C1 segment of cervical spinal cord (tissue), 14 donors: ENCODE data around the gene C14orf119.

Source experiments
- DNase-seq, 14 donors: peaks; one replicate each; lab custom pipeline; 2025; lab: John Stamatoyannopoulos, UW

Gene C14orf119

GRCh38 chr14:23109769-23110168 lies 14.5 kb downstream of the C14orf119 start:
- no peak for DNase-seq

GRCh38 chr14:23110579-23111365 lies 15.5 kb downstream of the C14orf119 start:
- no peak for DNase-seq

GRCh38 chr14:23112359-23113178 lies 17.3 kb downstream of the C14orf119 start:
- no peak for DNase-seq

- DNase-seq = no peak
Measured at GRCh38 chr14:23113431-23114119, 18.3 kb downstream of the C14orf119 start.

GRCh38 chr14:23114120-23114458 lies 18.8 kb downstream of the C14orf119 start:
- DNase-seq = no peak

GRCh38 chr14:23114669-23115038 lies 19.3 kb downstream of the C14orf119 start:
- DNase-seq = no peak

- DNase-seq = no peak
Measured at GRCh38 chr14:23115039-23115731, 19.9 kb downstream of the C14orf119 start.

GRCh38 chr14:23115918-23116317 lies 20.6 kb downstream of the C14orf119 start:
- DNase-seq = no peak

- DNase-seq = no peak
Measured at GRCh38 chr14:23117371-23118020, 22.2 kb downstream of the C14orf119 start.

- no peak for DNase-seq
Measured at GRCh38 chr14:23118506-23119362, 23.4 kb downstream of the C14orf119 start, which contains the start of gene CEBPE. TSS of gene CEBPE (minus strand) at chr14:23119255. CDS start at chr14:23119091, 164 bp downstream.

GRCh38 chr14:23119363-23120327 lies 24.3 kb downstream of the C14orf119 start:
- DNase-seq = peak in 3 of 14 donors; percentile 9 to 25 (median 17)

GRCh38 chr14:23120541-23121251 lies 25.4 kb downstream of the C14orf119 start:
- peak; percentile 15 to 85 (median 78) for DNase-seq

- peak in 2 of 14 donors; percentile 39 to 42 for DNase-seq
Measured at GRCh38 chr14:23121361-23121771, 26.1 kb downstream of the C14orf119 start.

GRCh38 chr14:23122086-23122485 lies 26.8 kb downstream of the C14orf119 start:
- DNase-seq = no peak

- peak in 1 of 14 donors; percentile 3 for DNase-seq
Measured at GRCh38 chr14:23123419-23123818, 28.1 kb downstream of the C14orf119 start.

- no peak for DNase-seq
Measured at GRCh38 chr14:23124337-23124954, 29.1 kb downstream of the C14orf119 start.

GRCh38 chr14:23125011-23125410 lies 29.7 kb downstream of the C14orf119 start:
- no peak for DNase-seq
